ENCODE results near the gene MFSD8. TPM values are rescaled to one million over a fixed set of nuclear protein-coding genes. Genes with fewer than 3 reads are reported as not detected.
A peak's percentile ranks its signal among the peaks of the same experiment; 100 is the strongest.
"Not testable (repeated sequence)": the region's sequence is repeated elsewhere in the genome, so short reads cannot be mapped to it uniquely, and the experiment has no call there.

Gene MFSD8
- total and polyA plus RNA-seq, 2 of the 4 experiments (the other 2 are of a cell fraction), result 8.8 to 36.7 TPM

GRCh38 chr4:127930175-127930574 lies 34.8 kb downstream of the MFSD8 start:
- H3K9me1 ChIP-seq (ENCODE audit: insufficient read depth, low read length), result no peaks in the 10 kb centered on the region; the same call in 1 of the 2 replicates
- no CpG with 5 or more reads among the region's 1 CpG for WGBS, 2 experiments (ENCODE audit: extremely low coverage in 2 of 2, insufficient read length in 1 of 2)
- dilution Hi-C loops (cut with HindIII; ENCODE audit: low sequenced_read_pairs, unreplicated experiment), result no loop called here
- H2AFZ ChIP-seq (replicated peaks; ENCODE audit: low read length, poor library complexity), result no peak overlapping the region
- no peak for ATAC-seq (ENCODE audit: low read depth)
- TF ChIP-seq MAFK (IDR thresholded peaks at IDR 0.05; ENCODE audit: low read depth, low read length) (no peak), CEBPB (IDR thresholded peaks at IDR 0.05; ENCODE audit: low read depth, low read length) (0 out of 2 replicates have a peak, but pooled peaks have one; percentile 3)
- no peak overlapping the region for H4K91ac ChIP-seq (ENCODE audit: insufficient read depth, low read depth, low read length)
- peaks cover 5% of the 10 kb centered on the region; the same call in 1 of the 2 replicates for H3K36me3 ChIP-seq (ENCODE audit: control insufficient read depth, insufficient read depth, low read length)
- H4K5ac ChIP-seq (ENCODE audit: low read depth, low read length), result no peak overlapping the region
- no peak overlapping the region for H3K4me3 ChIP-seq (ENCODE audit: insufficient read depth, low read depth, low read length)
- H4K8ac ChIP-seq (ENCODE audit: low read depth in 2 of 2, low read length in 2 of 2), result no peak overlapping the region
- DNase-seq, result no peak
- peaks cover 3% of the 10 kb centered on the region; the same call in 1 of the 2 replicates for H3K4me1 ChIP-seq (ENCODE audit: control insufficient read depth, insufficient read depth, low read length)
- no peak overlapping the region for H2AK5ac ChIP-seq (ENCODE audit: low read depth, low read length)
- intact Hi-C loops (cut with micrococcal nuclease), result no loop called here
- H3K27me3 ChIP-seq (ENCODE audit: control insufficient read depth, insufficient read depth, low read length), result no peaks in the 10 kb centered on the region
- no TSS peak for BruUV-seq (replicated peaks)
- CTCF ChIA-PET, result no interaction called here
- H3K23ac ChIP-seq (ENCODE audit: low read depth, low read length), result no peak overlapping the region
- no peak overlapping the region for H2BK120ac ChIP-seq (ENCODE audit: low read depth, low read length)
- no peak overlapping the region for H2BK20ac ChIP-seq (ENCODE audit: low read depth, low read length)
- H2AK9ac ChIP-seq (replicated peaks; ENCODE audit: low read depth, low read length, poor library complexity), result no peak overlapping the region
- H3K14ac ChIP-seq (replicated peaks; ENCODE audit: low read depth, low read length), result no peak overlapping the region
- POLR2A ChIA-PET (ENCODE audit: unreplicated experiment), result no interaction called here
- no peak overlapping the region for H3K9ac ChIP-seq (ENCODE audit: low read depth, low read length)
- no peak overlapping the region for H3K56ac ChIP-seq (ENCODE audit: extremely low read depth, insufficient read depth, low read length)
- H3K4ac ChIP-seq (ENCODE audit: low read depth, low read length), result no peak overlapping the region
- no peaks in the 10 kb centered on the region for H4K20me1 ChIP-seq (ENCODE audit: insufficient read depth, low read length)
- H3K18ac ChIP-seq (ENCODE audit: low read depth, low read length), result no peak overlapping the region
- H3K9me3 ChIP-seq (ENCODE audit: control insufficient read depth, insufficient read depth, low read length), result no peaks in the 10 kb centered on the region
- H2BK5ac ChIP-seq (ENCODE audit: low read depth, low read length, poor library complexity, severe bottlenecking), result no peak overlapping the region
- H3K27ac ChIP-seq (ENCODE audit: insufficient read depth, low read length), result no peak overlapping the region
- no peak overlapping the region for H3K4me2 ChIP-seq (ENCODE audit: low read depth, low read length)
- in situ Hi-C loops (cut with MboI; ENCODE audit: low sequenced_read_pairs), result no loop called here
- no peaks in the 10 kb centered on the region; a peak in 1 of 4 replicates for H3K79me1 ChIP-seq (ENCODE audit: low read depth in 1 of 2, low read length in 2 of 2)
- H2BK15ac ChIP-seq (ENCODE audit: low read depth, low read length), result no peak overlapping the region

DNA sequence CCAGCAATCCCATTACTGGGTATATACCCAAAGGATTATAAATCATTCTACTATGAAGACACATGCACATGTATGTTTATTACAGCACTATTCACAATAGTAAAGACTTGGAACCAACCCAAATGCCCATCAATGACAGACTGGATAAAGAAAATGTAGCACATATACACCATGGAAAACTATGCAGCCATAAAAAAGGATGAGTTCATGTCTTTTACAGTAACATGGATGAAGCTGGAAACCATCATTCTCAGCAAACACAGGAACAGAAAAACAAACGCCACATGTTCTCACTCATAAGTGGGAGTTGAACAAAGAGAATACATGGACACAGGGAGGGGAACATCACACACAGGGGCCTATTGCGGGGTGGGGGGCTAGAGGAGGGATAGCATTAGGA lies 39.3 kb downstream of the MFSD8 start:
- H2BK120ac ChIP-seq (ENCODE audit: low read depth, low read length); H3K27me3 ChIP-seq (ENCODE audit: control insufficient read depth, insufficient read depth, low read length); H3K4me1 ChIP-seq (ENCODE audit: control insufficient read depth, insufficient read depth, low read length); H4K91ac ChIP-seq (ENCODE audit: insufficient read depth, low read depth, low read length); H3K14ac ChIP-seq (replicated peaks; ENCODE audit: low read depth, low read length); H3K23ac ChIP-seq (ENCODE audit: low read depth, low read length); H2AK9ac ChIP-seq (replicated peaks; ENCODE audit: low read depth, low read length, poor library complexity); H2AK5ac ChIP-seq (ENCODE audit: low read depth, low read length); intact Hi-C loops (cut with micrococcal nuclease); H3K79me1 ChIP-seq (ENCODE audit: low read depth in 1 of 2, low read length in 2 of 2); H3K9me1 ChIP-seq (ENCODE audit: insufficient read depth, low read length); in situ Hi-C loops (cut with MboI; ENCODE audit: low sequenced_read_pairs); H3K18ac ChIP-seq (ENCODE audit: low read depth, low read length); H3K9ac ChIP-seq (ENCODE audit: low read depth, low read length); H4K8ac ChIP-seq (ENCODE audit: low read depth in 2 of 2, low read length in 2 of 2); H3K4me2 ChIP-seq (ENCODE audit: low read depth, low read length); H2BK5ac ChIP-seq (ENCODE audit: low read depth, low read length, poor library complexity, severe bottlenecking); H4K5ac ChIP-seq (ENCODE audit: low read depth, low read length); dilution Hi-C loops (cut with HindIII; ENCODE audit: low sequenced_read_pairs, unreplicated experiment); H3K36me3 ChIP-seq (ENCODE audit: control insufficient read depth, insufficient read depth, low read length); H3K27ac ChIP-seq (ENCODE audit: insufficient read depth, low read length); H3K4me3 ChIP-seq (ENCODE audit: insufficient read depth, low read depth, low read length); H3K9me3 ChIP-seq (ENCODE audit: control insufficient read depth, insufficient read depth, low read length); ATAC-seq (ENCODE audit: low read depth); H2AFZ ChIP-seq (replicated peaks; ENCODE audit: low read length, poor library complexity); H2BK20ac ChIP-seq (ENCODE audit: low read depth, low read length); H4K20me1 ChIP-seq (ENCODE audit: insufficient read depth, low read length); CTCF ChIA-PET; H2BK15ac ChIP-seq (ENCODE audit: low read depth, low read length); H3K56ac ChIP-seq (ENCODE audit: extremely low read depth, insufficient read depth, low read length); H3K4ac ChIP-seq (ENCODE audit: low read depth, low read length); DNase-seq; POLR2A ChIA-PET (ENCODE audit: unreplicated experiment); BruUV-seq (replicated peaks): not testable (repeated sequence)
- no CpG with 5 or more reads among the region's 2 CpGs for WGBS, 2 experiments (ENCODE audit: extremely low coverage in 2 of 2, insufficient read length in 1 of 2)

All from IMR-90 (cell line).